Measurements from ENCODE around the gene CTIF.

CTIF gene

DNA sequence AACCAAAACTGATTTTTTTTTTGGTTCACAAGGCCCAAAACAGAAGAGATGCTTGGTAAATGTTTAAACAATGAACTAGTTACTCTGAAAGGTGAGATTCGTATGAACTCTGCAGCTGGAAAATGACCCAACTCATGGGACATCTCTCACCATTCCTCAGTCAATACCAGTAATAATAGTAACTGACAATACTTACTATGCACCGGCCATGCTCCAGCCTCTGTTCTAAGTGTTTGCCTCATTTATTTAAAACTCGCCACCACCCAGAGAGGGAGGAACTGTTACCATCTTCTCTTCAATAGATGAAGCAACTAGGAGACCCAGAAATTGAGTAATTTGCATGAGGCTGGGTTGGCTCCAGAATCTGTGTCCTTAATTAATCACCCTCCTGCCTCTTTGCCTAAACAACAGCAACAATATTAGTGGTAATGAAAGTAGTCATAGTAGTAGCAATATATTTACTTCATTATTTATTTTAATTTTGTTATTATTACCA lies 130.4 kb downstream of the CTIF start:
- no peak for DNase-seq (ENCODE audit: low spot score)
- TF ChIP-seq, protein P1, sequence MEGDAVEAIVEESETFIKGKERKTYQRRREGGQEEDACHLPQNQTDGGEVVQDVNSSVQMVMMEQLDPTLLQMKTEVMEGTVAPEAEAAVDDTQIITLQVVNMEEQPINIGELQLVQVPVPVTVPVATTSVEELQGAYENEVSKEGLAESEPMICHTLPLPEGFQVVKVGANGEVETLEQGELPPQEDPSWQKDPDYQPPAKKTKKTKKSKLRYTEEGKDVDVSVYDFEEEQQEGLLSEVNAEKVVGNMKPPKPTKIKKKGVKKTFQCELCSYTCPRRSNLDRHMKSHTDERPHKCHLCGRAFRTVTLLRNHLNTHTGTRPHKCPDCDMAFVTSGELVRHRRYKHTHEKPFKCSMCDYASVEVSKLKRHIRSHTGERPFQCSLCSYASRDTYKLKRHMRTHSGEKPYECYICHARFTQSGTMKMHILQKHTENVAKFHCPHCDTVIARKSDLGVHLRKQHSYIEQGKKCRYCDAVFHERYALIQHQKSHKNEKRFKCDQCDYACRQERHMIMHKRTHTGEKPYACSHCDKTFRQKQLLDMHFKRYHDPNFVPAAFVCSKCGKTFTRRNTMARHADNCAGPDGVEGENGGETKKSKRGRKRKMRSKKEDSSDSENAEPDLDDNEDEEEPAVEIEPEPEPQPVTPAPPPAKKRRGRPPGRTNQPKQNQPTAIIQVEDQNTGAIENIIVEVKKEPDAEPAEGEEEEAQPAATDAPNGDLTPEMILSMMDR (IDR thresholded peaks at IDR 0.05; ENCODE audit: extremely low read depth, missing control alignments) = no peak

DNA sequence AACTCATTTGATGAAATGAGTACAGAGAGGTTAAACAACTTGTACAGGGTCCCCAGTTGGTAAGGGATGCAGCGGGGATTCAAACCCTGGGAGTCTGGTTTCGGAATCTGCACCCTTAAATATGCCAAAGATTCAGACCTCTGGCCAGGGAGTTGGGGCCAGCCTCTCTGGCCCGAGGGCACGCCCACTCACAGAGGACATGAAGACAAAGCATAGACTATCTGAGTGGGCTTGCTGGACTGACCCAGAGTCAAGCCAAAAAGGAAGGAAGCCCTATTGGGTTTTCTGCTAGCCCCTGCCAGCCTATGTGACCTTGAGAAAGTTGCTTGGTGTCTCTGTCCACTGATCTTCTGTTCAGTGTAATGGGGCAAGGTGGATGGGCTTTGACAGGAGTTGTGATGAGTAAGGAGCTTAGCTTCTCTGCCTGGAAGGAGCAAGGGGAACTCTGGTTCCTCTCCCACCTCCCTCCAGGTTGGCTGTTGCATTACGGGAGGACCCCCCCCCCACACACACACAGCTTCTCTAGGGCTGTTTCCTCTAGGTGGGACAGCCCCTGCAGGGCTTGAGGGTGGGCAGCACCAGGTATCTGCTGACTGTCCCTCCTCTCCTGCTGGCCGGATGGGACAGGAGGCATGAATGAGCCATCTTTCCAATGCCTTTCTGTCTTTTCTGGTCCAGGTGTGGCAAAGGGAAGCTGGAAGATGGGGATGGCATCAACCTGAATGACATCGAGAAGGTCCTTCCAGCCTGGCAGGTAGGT lies 131.3 kb downstream of the CTIF start:
- TF ChIP-seq, protein P1 (IDR thresholded peaks at IDR 0.05; ENCODE audit: extremely low read depth, missing control alignments) = no peak
- no peak for DNase-seq (ENCODE audit: low spot score)

DNA sequence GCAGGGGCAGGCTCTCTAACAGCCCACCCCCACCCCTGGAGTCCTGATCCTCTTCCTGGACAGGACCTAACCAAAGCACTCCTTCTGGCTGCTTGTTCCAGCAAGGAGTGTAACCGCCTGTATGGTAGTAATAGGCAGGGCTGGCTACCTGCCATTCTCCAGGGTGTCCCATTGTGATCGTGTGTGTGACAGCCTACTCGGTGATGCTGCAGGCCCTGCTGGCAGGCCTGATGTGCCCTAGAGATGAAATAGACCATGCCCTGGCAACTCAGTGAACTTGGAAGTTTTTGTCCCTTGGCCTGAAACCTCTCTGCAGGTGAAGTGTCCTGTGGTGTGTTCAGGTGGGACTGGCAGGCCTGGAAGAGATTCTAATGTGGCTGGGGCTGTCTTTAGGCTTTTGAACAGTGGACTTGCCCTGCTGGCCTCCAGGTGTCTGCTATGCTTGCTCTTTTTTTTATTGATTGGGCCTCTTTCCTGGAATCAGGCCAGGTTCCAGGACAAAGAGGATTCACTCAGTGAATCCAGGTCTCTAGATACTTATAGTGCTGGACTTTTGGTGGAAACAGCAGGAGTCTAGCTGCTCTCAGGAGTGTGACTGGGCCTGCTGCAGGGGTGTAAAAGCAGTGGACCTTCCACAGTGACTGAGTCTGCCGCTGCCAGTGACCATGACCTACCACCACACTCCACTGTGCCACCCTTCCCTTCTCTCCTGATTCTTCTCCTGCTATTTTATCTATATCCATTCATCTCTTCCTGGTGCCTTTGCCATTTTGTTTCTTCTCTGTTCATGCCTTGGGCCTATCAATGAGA lies 132.1 kb downstream of the CTIF start:
- DNase-seq (ENCODE audit: low spot score) = no peak
- TF ChIP-seq, protein P1 (IDR thresholded peaks at IDR 0.05; ENCODE audit: extremely low read depth, missing control alignments) = no peak

DNA sequence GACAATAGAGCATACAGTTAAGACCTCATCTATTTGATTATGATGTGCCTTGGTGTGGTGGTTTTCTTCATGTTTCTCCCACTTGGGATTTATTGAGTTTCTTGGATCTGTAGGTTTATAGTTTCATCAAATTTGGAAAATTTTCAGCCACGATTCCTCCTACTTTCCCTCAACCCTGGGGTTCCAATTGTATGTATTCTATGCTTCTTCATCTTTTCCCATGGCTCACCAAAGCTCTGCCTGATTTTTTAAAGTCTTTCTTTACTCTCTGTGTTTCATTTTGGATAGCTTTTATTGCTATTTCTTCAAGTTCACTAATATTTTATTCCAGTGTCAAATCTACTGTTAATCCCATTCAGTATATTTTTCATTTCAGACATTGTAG lies 132.7 kb downstream of the CTIF start:
- TF ChIP-seq, protein P1 (IDR thresholded peaks at IDR 0.05; ENCODE audit: extremely low read depth, missing control alignments) = no peak
- no peak for DNase-seq (ENCODE audit: low spot score)

DNA sequence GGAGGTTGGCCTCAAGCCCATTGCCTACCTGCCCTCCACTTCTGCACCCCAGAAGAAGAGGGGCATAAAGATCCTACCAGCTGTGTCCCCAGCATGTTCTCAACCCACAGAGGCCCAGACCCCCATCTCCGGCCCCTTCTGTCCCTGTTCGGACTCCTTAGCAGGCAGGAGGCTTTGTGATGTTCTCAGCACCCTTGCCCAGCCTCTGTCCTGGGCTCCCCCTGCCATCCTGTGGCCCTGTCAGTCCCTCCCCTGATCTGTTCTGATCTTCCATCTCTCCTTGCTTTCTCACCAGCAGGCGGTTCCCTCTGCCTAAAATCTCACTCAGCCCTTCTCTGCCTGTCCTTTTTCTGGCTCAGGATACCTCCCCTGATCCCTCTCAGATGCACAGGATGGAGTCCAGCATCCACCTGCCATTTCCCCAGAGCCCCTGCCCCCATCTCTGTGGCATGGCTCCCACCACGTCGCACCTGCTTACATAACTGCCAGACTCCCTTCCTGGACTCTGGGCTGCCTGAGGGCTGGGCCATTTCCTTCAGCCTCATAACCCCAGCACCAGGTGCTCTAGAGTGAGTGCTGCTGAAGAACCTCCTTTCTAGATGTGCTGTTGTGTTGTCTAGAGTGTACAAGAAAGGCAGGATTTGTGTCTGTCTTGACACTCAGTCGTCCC lies 134.0 kb downstream of the CTIF start:
- TF ChIP-seq, protein P1 (IDR thresholded peaks at IDR 0.05; ENCODE audit: extremely low read depth, missing control alignments) = no peak
- DNase-seq (ENCODE audit: low spot score) = no peak

DNA sequence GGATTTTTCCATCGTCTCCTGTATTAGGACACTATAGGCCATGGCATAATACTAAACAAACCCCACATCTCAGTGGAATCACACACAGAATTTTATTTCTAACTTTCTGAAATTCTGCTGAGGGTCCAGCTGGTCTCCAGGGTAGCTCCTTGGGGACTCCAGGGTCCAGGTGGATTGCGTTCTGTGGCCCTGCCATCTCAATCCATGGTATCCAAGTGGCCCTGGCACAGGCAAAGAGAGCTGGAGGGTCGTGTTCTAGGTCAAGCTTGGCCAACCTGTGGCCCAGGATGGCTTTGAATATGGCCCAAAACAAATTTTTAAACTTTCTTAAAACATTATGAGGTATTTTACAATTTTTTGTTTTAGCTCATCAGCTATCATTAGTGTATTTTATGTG lies 134.6 kb downstream of the CTIF start:
- TF ChIP-seq, protein P1 (IDR thresholded peaks at IDR 0.05; ENCODE audit: extremely low read depth, missing control alignments) = no peak
- no peak for DNase-seq (ENCODE audit: low spot score)
